Measurements from ENCODE around the gene STON2. TPM values are rescaled to one million over a fixed set of nuclear protein-coding genes. Genes with fewer than 3 reads are reported as not detected.

STON2 gene
- total RNA-seq, 2 donors from 2014 or later = 0.64 to 1.5 TPM

- no peak for ATAC-seq (replicated peaks)
- Mint-ChIP-seq H3K27ac (no peak overlapping the region), H3K36me3 (ENCODE audit: low read depth) (no peaks in the 10 kb centered on the region), H3K9me3 (no peaks in the 10 kb centered on the region), H3K27me3 (peaks cover 9% of the 10 kb centered on the region), H3K4me1 (no peaks in the 10 kb centered on the region), H3K4me3 (no peak overlapping the region)
These were observed 126.6 kb downstream of the STON2 start for GRCh38 chr14:81273521-81273920.

DNA sequence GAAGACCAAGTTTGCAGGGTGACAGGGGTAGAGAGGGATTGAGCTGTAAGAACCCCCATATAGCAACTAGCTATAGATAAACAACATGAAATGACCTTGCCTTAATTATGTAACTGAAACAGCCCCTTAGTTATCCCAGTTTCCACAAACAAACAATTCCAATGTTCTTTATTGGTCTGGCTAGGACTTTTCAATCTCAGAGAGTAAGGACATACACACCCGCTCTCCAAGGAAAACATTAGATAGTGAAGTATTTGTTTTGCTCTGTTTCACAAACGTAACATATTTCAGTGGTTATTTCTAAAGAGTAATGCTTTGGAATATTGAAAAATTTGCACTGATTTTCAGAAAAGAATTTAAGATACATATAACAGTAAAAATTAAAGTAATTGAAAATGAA lies 127.8 kb downstream of the STON2 start:
- H3K4me1 Mint-ChIP-seq = no peaks in the 10 kb centered on the region
- H3K27me3 Mint-ChIP-seq = peaks cover 8% of the 10 kb centered on the region
- no peaks in the 10 kb centered on the region for H3K9me3 Mint-ChIP-seq
- H3K27ac Mint-ChIP-seq = no peak overlapping the region
- no peaks in the 10 kb centered on the region for H3K36me3 Mint-ChIP-seq (ENCODE audit: low read depth)
- no peak overlapping the region for H3K4me3 Mint-ChIP-seq
- ATAC-seq (replicated peaks) = no peak

DNA sequence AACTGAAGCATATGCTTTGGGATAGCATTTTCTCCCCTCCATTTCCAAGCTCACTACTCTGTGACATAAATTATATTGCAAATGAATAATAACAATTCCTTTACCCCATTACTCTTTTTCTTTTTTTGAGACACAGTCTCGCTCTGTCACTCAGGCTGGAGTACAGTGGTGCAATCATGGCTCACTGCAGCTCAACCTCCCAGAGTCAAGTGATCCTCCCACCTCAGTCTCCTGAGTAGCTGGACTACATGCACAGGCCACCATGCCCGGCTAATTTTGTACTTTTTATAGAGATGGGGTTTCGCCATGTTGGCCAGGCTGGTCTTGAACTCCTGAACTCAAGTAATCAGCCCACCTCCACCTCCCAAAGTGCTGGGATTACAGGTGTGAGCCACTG lies 130.1 kb downstream of the STON2 start:
- H3K9me3 Mint-ChIP-seq = no peaks in the 10 kb centered on the region
- H3K27me3 Mint-ChIP-seq = peaks cover 15% of the 10 kb centered on the region
- no peak for ATAC-seq (replicated peaks)
- H3K4me1 Mint-ChIP-seq = no peaks in the 10 kb centered on the region
- no peaks in the 10 kb centered on the region for H3K36me3 Mint-ChIP-seq (ENCODE audit: low read depth)
- no peak overlapping the region for H3K27ac Mint-ChIP-seq
- H3K4me3 Mint-ChIP-seq = no peak overlapping the region

DNA sequence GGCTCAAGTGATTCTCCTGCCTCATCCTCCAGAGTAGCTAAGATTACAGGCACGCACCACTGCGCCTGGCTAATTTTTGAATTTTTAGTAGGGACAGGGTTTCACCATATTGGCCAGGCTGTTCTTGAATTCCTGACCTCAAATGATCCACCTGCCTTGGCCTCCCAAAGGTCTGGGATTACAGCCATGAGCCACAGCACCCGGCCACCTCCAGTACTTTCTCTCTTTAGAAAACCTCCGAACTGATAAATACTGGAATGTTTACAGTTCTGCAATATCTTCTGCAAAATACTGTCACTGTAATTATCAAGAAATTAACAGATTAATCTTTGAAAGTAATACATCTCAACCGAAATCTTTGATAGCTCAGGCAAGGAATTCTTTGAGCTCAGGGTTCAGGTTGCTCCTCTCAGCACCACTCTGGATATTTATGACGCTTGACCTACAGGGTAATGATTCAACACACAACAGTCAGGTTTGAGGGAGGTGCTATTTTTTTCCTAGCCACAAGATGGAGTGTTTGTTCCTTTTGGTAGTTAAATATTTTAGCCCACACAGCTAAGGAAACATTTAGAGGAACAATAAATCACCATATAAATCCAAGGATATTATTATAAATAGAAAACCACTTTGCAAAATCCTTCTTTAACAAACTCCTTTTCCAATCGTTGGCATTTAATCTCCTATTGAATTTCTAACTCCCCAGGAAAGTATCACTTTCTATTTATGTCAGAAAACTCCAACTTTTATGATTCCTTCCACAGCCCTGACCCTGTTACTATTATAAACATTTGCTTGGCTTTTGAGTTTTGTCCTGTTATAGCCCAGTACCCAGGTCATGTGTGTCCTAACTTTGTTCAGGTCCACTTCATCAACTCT lies 130.8 kb downstream of the STON2 start:
- no peaks in the 10 kb centered on the region for H3K36me3 Mint-ChIP-seq (ENCODE audit: low read depth)
- ATAC-seq (replicated peaks) = peak; percentile 54
- H3K9me3 Mint-ChIP-seq = no peaks in the 10 kb centered on the region
- no peak overlapping the region for H3K27ac Mint-ChIP-seq
- no peak overlapping the region for H3K4me3 Mint-ChIP-seq
- no peaks in the 10 kb centered on the region for H3K4me1 Mint-ChIP-seq
- peaks cover 15% of the 10 kb centered on the region for H3K27me3 Mint-ChIP-seq

GRCh38 chr14:81268016-81268416 lies 132.1 kb downstream of the STON2 start:
- H3K36me3 Mint-ChIP-seq (ENCODE audit: low read depth) = no peaks in the 10 kb centered on the region
- H3K27ac Mint-ChIP-seq = no peak overlapping the region
- peak; percentile 24 for ATAC-seq (replicated peaks)
- H3K9me3 Mint-ChIP-seq = no peaks in the 10 kb centered on the region
- H3K4me1 Mint-ChIP-seq = no peaks in the 10 kb centered on the region
- H3K27me3 Mint-ChIP-seq = peaks cover 19% of the 10 kb centered on the region
- H3K4me3 Mint-ChIP-seq = no peak overlapping the region

GRCh38 chr14:81265636-81266169 lies 134.4 kb downstream of the STON2 start:
- ATAC-seq (replicated peaks) = no peak
- Mint-ChIP-seq H3K27ac (no peak overlapping the region), H3K4me1 (no peaks in the 10 kb centered on the region), H3K9me3 (no peaks in the 10 kb centered on the region), H3K27me3 (peaks cover 19% of the 10 kb centered on the region), H3K4me3 (no peak overlapping the region), H3K36me3 (ENCODE audit: low read depth) (no peaks in the 10 kb centered on the region)

- Mint-ChIP-seq H3K36me3 (ENCODE audit: low read depth) (no peaks in the 10 kb centered on the region), H3K4me1 (no peaks in the 10 kb centered on the region), H3K9me3 (no peaks in the 10 kb centered on the region), H3K4me3 (no peak overlapping the region), H3K27ac (no peak overlapping the region), H3K27me3 (peaks cover 20% of the 10 kb centered on the region)
- ATAC-seq (replicated peaks) = no peak
These were observed 135.5 kb downstream of the STON2 start for GRCh38 chr14:81264671-81265070.

DNA sequence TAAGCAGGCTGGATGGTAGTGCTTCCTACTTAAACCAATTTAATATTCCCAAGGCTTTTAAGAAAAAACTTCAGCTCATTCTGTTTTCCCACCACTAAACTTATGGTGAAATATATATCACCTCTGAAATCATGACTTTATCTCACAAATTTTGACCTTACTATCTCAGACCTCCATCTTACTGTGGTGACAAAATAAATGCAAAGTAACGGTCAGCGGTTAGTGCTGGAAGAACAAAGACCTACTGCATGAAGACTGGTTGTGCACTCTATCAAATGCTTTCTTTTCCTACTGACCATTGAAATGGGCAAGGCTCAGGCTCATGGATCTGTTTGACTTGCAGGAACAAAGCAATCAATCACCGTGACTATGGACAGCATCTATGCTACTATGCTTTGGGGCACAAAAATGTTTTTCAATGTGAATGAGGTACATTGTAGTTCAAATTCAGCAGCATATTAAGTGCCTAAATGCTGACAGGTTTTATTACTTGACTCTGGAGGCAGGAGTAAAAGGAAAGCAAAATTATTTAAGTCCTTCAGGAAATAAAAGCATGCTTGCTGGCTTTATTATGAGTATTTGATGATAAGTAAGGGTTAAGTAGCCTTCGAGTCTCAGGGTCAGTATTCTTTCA lies 136.2 kb downstream of the STON2 start:
- Mint-ChIP-seq H3K27me3 (peaks cover 24% of the 10 kb centered on the region), H3K4me1 (no peaks in the 10 kb centered on the region), H3K9me3 (no peaks in the 10 kb centered on the region), H3K36me3 (ENCODE audit: low read depth) (no peaks in the 10 kb centered on the region), H3K27ac (no peak overlapping the region), H3K4me3 (no peak overlapping the region)
- no peak for ATAC-seq (replicated peaks)

DNA sequence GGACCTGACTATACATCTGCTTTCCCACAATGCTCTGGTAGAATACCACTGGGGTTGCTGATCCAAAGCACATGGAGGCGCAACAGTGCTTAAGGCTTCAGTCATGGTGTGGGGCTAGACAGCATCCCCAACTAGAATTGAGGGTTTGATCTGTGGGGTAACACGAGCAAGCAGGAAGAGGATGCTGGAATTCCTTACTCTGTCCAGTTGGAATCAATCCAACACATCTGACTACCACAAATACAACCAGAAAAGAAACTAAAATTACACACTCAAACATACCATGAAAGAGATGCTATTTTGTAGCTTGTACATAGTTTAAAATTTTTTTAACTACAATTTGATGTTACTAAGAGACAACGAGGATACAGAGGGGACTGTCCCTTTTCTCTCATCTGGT lies 138.9 kb downstream of the STON2 start:
- no peak for ATAC-seq (replicated peaks)
- no peak overlapping the region for H3K27ac Mint-ChIP-seq
- no peaks in the 10 kb centered on the region for H3K4me1 Mint-ChIP-seq
- no peaks in the 10 kb centered on the region for H3K36me3 Mint-ChIP-seq (ENCODE audit: low read depth)
- H3K27me3 Mint-ChIP-seq = peaks cover 9% of the 10 kb centered on the region
- no peaks in the 10 kb centered on the region for H3K9me3 Mint-ChIP-seq
- H3K4me3 Mint-ChIP-seq = no peak overlapping the region

GRCh38 chr14:81260732-81261131 lies 139.4 kb downstream of the STON2 start:
- Mint-ChIP-seq H3K27ac (no peak overlapping the region), H3K4me1 (no peaks in the 10 kb centered on the region), H3K27me3 (peaks cover 10% of the 10 kb centered on the region), H3K36me3 (ENCODE audit: low read depth) (no peaks in the 10 kb centered on the region), H3K9me3 (no peaks in the 10 kb centered on the region), H3K4me3 (no peak overlapping the region)
- ATAC-seq (replicated peaks) = no peak

- no peak overlapping the region for H3K27ac Mint-ChIP-seq
- peaks cover 8% of the 10 kb centered on the region for H3K27me3 Mint-ChIP-seq
- H3K36me3 Mint-ChIP-seq (ENCODE audit: low read depth) = no peaks in the 10 kb centered on the region
- no peak overlapping the region for H3K4me3 Mint-ChIP-seq
- ATAC-seq (replicated peaks) = peak; percentile 71
- no peaks in the 10 kb centered on the region for H3K4me1 Mint-ChIP-seq
- no peaks in the 10 kb centered on the region for H3K9me3 Mint-ChIP-seq
These were observed 143.7 kb downstream of the STON2 start for GRCh38 chr14:81256289-81256960.

GRCh38 chr14:81252278-81252677 lies 147.8 kb downstream of the STON2 start:
- no peak overlapping the region for H3K4me3 Mint-ChIP-seq
- H3K9me3 Mint-ChIP-seq = no peaks in the 10 kb centered on the region
- no peak for ATAC-seq (replicated peaks)
- H3K36me3 Mint-ChIP-seq (ENCODE audit: low read depth) = no peaks in the 10 kb centered on the region
- peaks cover 3% of the 10 kb centered on the region for H3K27me3 Mint-ChIP-seq
- no peak overlapping the region for H3K27ac Mint-ChIP-seq
- H3K4me1 Mint-ChIP-seq = no peaks in the 10 kb centered on the region

DNA sequence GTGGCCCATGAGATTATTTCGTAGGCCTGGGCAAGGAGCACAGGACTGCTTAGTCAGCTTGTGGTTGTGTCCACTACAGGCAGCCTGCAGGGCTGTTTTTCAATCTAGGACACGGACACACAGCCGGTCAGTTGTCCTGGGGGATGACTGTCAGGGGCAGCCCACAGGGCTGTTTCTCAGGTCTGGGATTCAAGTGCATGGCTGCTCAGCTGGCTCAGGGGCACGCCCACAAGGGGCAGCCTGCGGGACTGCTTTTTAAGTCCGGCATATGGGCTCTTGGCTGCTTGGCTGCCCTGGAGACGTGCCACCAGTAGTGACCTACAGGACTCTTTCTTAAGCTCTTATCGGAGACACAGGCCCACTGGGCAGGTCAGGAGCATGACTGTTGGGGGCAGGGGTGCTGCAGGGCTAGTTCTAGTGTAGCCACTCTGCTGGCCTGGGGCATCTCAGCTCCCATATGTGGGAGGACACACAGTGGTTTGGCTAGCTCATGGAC lies 152.8 kb downstream of the STON2 start:
- ATAC-seq (replicated peaks) = no peak
- Mint-ChIP-seq H3K4me3 (no peak overlapping the region), H3K27ac (no peak overlapping the region), H3K36me3 (ENCODE audit: low read depth) (no peaks in the 10 kb centered on the region), H3K27me3 (peaks cover 8% of the 10 kb centered on the region), H3K4me1 (no peaks in the 10 kb centered on the region), H3K9me3 (peaks cover 9% of the 10 kb centered on the region)

DNA sequence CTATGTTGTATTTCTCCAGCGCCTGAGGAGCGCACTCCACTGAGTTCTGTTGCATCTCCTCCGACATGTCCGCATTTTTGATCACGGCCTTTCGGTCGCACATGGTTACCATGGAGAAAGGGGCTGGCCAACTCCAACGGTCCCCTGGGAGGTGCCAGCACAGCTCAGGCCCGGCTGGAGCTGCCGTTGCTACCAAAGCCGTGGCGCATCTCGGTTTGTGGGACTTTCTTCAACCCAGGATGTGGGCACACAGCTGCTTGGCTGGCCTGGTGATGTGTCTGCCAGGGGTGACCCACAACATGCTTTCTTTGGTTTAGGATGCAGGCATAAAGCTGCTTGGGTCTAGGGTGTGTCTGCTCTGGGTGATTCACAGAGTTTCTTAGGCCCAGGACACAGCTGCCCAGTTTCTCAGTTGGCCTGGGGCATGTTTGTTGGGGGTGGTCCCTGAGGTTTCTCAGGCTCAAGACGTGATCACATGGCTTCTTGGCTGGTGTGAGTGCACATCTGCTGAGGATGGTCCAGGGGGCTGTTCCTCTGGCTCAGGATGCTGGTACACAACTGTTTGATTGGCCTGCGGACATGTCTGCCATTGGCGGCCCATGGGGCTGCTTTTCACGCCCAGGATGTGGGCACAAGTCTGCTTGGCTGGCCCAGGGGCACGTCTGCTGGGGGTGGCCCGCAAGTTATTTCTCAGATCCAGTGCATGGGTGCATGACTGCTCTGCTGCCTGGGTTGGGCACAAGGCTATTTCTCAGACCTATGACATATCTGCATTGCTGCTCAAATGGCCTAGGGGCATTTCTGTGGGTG lies 153.5 kb downstream of the STON2 start:
- Mint-ChIP-seq H3K4me1 (no peaks in the 10 kb centered on the region), H3K9me3 (peaks cover 9% of the 10 kb centered on the region), H3K36me3 (ENCODE audit: low read depth) (no peaks in the 10 kb centered on the region), H3K27me3 (peaks cover 8% of the 10 kb centered on the region), H3K27ac (no peak overlapping the region), H3K4me3 (no peak overlapping the region)
- peak; percentile 18 for ATAC-seq (replicated peaks)

Data from activated T-helper 17 cell treated with anti-CD3 and anti-CD28 coated beads, Interleukin-2, amount 50 U/mL, for 72 hours (primary cell).